NCI-H1417 treated with DMSO at 0.1 percent for 48 hours (cell line): ENCODE measurements around the gene IFI27.
A peak's percentile ranks its signal among the peaks of the same experiment; 100 is the strongest.
"Not testable (repeated sequence)": the region's sequence is repeated elsewhere in the genome, so short reads cannot be mapped to it uniquely, and the experiment has no call there.

Source experiments
- DNase-seq: peaks from one replicate; lab custom pipeline; 2025; lab: John Stamatoyannopoulos, UW

The IFI27 gene

GRCh38 chr14:94110552-94111181, at the start of gene IFI27:
TSS of gene IFI27 (plus strand) at chr14:94110736.
- DNase-seq = no peak

- DNase-seq = no peak
These were observed 48.1 kb upstream of the IFI27 start for GRCh38 chr14:94062344-94062940.

DNA sequence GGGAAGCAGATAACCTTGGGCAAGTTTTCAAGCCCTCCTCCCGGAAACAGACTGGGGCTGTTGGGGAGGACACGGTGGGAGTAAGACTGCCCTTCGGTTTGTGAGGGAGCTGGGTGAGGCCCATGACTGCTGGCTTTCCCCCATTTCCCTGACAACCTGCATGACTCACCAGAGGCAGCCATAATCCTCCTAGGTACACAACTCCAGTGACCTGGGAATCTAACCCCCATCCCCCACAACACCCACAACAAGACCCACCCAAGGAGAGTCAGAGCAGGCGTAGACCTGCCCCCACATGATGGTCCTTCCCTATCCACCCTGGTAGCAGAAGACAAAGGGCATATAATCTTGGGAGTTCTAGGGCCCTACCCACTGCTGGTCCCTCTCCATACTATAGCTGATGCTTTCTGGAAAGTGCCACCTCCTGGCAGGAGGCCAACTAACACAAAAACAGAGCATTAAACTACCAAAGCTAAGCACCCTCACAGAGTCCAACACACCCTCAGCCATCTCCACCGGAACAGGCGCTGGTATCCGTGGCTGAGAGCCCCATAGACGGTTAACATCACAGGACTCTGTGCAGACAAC, 44.4 kb upstream of the IFI27 start:
- DNase-seq = no peak

DNA sequence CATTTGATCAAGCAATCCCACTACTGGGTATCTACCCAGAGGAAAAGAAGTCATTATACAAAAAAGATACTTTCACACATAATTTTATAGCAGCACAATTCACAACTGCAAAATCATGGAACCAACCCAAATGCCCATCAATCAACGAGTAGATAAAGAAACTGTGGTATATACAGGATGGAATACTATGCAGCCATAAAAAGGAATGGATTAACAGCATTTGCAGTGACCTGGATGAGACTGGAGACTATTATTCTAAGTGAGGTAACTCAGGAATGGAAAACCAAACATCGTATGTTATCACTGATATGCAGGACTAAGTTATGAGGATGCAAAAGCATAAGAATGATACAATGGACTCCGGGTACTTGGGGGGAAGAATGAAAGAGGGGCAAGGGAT, 38.5 kb upstream of the IFI27 start:
- not testable (repeated sequence) for DNase-seq

GRCh38 chr14:94074534-94074933, 36.0 kb upstream of the IFI27 start:
- no peak for DNase-seq

DNA sequence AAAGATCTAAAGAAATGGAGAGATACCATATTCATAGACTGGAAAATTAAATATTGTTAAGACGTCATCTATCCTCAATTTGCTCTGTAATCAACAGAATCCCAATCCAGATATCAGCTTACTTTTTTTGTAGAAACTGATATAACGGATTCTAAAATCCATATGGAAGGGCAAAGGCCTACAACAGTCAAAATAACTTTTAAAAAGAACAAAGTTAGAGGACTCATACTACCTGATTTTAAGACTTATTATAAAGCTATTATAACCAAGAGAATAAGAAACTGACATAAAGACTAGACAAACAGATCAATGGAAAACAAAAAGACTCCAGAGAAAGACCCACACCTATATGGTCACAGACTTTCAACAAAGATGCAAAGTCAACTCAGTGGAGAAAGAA, 35.5 kb upstream of the IFI27 start:
- no peak for DNase-seq

DNA sequence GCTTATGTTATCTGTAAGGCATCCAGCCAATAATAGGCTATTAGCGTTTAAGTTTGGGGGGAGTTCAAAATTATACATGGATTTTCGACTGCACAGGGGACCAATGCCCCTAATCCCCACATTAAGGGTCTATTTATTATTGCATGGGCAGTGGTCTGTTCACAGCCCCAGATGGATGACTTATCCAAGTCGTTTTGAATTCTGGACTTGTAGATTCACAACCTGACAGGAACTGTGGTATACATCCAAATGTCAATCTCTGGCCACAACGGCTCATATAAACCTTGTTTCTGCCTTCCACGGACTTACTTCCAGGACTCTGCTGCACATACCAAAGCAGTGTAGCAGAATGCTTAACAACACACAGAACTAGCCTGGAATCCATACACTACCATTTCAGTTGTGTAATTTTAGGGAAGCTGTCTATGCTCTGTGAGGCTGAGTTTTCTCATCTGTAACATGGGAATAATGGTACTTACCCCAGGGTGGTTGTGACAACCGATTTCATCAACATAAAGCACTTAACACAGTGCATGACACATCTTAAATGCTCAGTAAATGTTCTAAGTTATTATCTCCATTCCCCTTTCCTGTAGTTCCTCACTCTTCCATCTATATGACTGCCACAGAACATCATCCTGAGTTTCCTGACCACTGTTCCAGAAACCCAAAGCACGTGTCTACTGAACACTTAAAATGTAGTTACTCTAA, 33.3 kb upstream of the IFI27 start:
- DNase-seq = no peak

GRCh38 chr14:94077823-94078222, 32.7 kb upstream of the IFI27 start:
- no peak for DNase-seq

- DNase-seq = no peak
These were observed 30.5 kb upstream of the IFI27 start for GRCh38 chr14:94079891-94080620.

GRCh38 chr14:94080621-94081385, 29.7 kb upstream of the IFI27 start, which contains the start of the genes DDX24 and IFI27L1:
TSS of gene DDX24 (minus strand) at chr14:94081202. CDS start at chr14:94079742, 1,460 bp downstream.
TSS of gene IFI27L1 (plus strand) at chr14:94081310. CDS start at chr14:94096938, 15,628 bp downstream.
- DNase-seq = peak; percentile 80

DNA sequence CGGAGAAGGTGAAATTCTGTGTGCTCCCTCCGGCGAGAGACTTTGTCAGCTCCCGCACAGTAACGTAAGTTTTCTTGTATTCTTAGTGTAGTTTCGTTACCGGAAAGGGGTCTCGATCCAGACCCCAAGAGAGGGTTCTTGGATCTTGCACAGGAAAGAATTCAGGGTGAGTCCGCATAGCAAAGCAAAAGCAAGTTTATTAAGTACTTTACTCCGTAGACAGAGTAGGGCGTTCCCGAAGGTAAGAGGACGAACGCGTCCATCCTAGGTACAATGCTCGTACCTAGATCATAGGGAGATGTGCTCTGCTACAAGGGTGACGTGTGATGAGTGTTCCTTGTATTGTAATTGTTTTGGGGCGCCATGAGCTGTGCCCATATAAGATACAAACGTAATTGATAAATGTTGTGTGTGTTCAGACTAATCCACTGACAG, 29.1 kb upstream of the IFI27 start:
- no peak for DNase-seq

DNA sequence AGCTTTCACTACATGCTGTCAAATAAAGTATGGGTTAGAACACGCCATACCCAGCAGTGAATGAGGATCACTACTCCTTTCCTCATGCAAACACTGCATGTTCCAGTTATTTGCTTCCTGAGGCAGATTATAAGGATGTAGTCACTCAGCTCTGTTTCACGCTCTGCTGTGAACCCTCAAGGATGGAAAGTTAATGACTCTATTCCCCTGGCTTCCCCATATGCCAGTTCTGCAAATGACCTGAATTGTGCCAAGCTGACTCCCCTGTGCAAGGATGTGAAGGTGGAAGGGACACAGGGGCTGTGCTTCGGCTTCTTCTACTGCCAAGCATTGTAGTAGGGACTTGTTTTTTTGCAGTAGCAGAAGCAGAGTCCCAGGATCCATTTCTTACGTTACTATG, 22.6 kb upstream of the IFI27 start:
- DNase-seq = no peak

DNA sequence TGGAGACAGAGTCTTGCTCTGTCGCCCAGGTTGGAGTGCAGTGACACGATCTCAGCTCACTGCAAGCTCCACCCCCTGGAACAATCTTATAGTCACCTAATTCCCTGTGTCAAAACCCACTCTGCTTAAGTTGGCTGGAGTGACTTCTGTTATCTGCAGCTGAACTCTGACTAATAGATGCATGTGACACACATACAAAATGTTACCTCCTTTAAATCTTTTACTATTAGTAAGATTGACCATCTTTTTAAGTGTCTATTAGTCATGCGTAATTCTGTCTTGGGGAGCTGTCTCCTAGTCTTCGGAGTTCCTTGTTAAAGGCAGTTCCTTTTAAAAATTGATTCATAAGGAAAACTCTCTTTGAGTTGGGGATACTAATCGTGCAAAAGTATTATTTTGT, 22.0 kb upstream of the IFI27 start:
- no peak for DNase-seq

GRCh38 chr14:94089479-94089878, 21.1 kb upstream of the IFI27 start:
- no peak for DNase-seq

DNA sequence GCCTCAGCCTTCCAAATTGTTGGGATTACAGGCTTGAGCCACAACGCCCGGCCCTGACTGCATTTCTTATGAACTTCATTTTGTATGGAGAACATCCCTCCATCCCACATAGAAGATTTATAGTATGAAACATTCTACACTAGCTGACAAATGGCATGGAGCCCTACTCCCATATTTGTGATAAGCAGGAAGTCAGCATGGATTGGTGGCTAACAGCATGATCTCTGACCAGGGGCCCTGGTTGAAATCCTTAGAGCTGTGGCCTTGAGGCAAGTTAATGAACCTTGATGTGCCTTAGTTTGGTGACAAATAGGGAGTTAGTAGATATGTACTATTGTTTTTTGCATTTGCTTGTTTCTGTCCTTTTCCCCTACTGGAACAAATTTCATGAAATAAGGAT, 17.1 kb upstream of the IFI27 start:
- no peak for DNase-seq

- no peak for DNase-seq
These were observed 13.4 kb upstream of the IFI27 start for GRCh38 chr14:94097091-94097490.

DNA sequence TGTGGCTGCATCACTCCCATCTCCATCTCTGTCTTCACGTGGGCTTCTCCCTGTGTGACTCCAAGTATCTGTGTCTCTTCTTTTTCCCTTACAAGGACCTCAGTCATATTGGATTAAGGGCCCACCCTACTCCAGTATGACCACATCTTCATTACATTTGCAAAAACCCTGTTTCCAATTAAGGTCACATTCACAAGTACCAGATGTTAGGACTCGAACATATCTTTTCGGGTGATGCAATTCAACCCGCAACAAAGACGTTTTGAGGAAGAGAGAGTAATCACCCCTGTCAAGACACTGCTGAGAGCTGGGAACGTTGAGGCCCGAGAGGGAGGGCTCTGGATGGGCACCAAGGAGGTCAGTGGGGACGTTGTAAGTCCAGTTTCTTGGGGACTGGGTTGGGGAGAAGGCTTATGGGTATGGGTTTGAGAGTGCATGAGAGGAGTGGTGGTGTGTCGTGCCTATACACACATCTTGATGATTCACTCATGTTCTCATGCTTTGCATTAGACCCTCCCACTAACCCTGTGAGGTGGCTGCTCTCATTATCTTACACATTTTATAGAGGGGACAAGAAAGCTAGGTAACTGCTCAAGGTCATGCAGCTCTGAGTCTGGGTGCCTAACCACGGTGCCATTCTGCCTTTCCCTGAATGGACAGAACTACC, 12.1 kb upstream of the IFI27 start:
- no peak for DNase-seq

GRCh38 chr14:94099006-94099405, 11.5 kb upstream of the IFI27 start:
- no peak for DNase-seq

GRCh38 chr14:94100847-94101246, 9.7 kb upstream of the IFI27 start:
- DNase-seq = no peak

GRCh38 chr14:94101748-94102147, 8.8 kb upstream of the IFI27 start:
- DNase-seq = no peak
